WTC11 (cell line): ENCODE results near the gene KRTAP10-4.

Experiments used
- CTCF ChIP-seq: fragments of 200-600 bp; IDR thresholded peaks from 2 replicates; pipeline ENCODE4 v1.8.0; 2022; ENCODE audit warnings: antibody characterized with exemption
- TF ChIP-seq, protein P1 (sequence below): sonication (generic); formaldehyde crosslinking; IDR thresholded peaks from 2 replicates; pipeline ENCODE4 v1.8.1; 2022; ENCODE audit warnings: missing genetic modification reagents, borderline replicate concordance

GRCh38 chr21:44526096-44526997, 47.2 kb upstream of the KRTAP10-4 start:
- TF ChIP-seq, protein P1, sequence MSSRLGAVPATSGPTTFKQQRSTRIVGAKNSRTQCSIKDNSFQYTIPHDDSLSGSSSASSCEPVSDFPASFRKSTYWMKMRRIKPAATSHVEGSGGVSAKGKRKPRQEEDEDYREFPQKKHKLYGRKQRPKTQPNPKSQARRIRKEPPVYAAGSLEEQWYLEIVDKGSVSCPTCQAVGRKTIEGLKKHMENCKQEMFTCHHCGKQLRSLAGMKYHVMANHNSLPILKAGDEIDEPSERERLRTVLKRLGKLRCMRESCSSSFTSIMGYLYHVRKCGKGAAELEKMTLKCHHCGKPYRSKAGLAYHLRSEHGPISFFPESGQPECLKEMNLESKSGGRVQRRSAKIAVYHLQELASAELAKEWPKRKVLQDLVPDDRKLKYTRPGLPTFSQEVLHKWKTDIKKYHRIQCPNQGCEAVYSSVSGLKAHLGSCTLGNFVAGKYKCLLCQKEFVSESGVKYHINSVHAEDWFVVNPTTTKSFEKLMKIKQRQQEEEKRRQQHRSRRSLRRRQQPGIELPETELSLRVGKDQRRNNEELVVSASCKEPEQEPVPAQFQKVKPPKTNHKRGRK (CRISPR knock-in tag), result no peak
- no peak for TF ChIP-seq CTCF
